Neural progenitor cell (in vitro differentiated cells): Measurements from ENCODE around the gene PSTPIP1. TPM values are rescaled to one million over a fixed set of nuclear protein-coding genes. Genes with fewer than 3 reads are reported as not detected.

ENCODE experiments used
- DNase-seq: peaks from one replicate; pipeline ENCODE4 v3.0.0-alpha.2; 2016; ENCODE audit warnings: low spot score
- H2AFZ ChIP-seq: fragments of 200-600 bp; sonication (generic); replicated peaks from 2 replicates; pipeline ENCODE4 v1.6.1; 2016; ENCODE audit warnings: antibody characterized with exemption
- H3F3A ChIP-seq: fragments of 200-600 bp; sonication (generic); 2 replicates; pipeline ENCODE4 v1.6.1; 2016; ENCODE audit warnings: antibody characterized with exemption, low read depth
- H3K27ac ChIP-seq: fragments of 200-600 bp; sonication (generic); 2 replicates; pipeline ENCODE4 v1.5.1; 2016; ENCODE audit warnings: mild to moderate bottlenecking
- H3K27me3 ChIP-seq: fragments of 200-600 bp; sonication (generic); 2 replicates; pipeline ENCODE4 v1.6.1; 2016; ENCODE audit warnings: mild to moderate bottlenecking, moderate library complexity
- H3K36me3 ChIP-seq: fragments of 200-600 bp; sonication (generic); 2 replicates; pipeline ENCODE4 v1.5.1; 2016
- H3K4me1 ChIP-seq: fragments of 200-600 bp; sonication (generic); 2 replicates; pipeline ENCODE4 v1.6.1; 2016; ENCODE audit warnings: mixed run types
- H3K4me2 ChIP-seq: fragments of 200-600 bp; sonication (generic); 2 replicates; pipeline ENCODE4 v1.6.1; 2016
- H3K4me3 ChIP-seq: fragments of 200-600 bp; sonication (generic); 2 replicates; pipeline ENCODE4 v1.5.1; 2016
- H3K79me2 ChIP-seq: fragments of 200-600 bp; sonication (generic); 2 replicates; pipeline ENCODE4 v1.6.1; 2016; ENCODE audit warnings: low read depth
- H3K9ac ChIP-seq: fragments of 200-600 bp; sonication (generic); 2 replicates; pipeline ENCODE4 v1.6.1; 2016
- H3K9me3 ChIP-seq: fragments of 200-600 bp; sonication (generic); 2 replicates; pipeline ENCODE4 v1.5.1; 2016; ENCODE audit warnings: low read depth
- H4K20me1 ChIP-seq: fragments of 200-600 bp; sonication (generic); 2 replicates; pipeline ENCODE4 v1.6.1; 2016; ENCODE audit warnings: low read depth
- H3K27ac Mint-ChIP-seq: 3 replicates; pipeline ENCODE4 v1.8.0; 2021; ENCODE audit warnings: mixed read lengths
- H3K27me3 Mint-ChIP-seq: 2 replicates; pipeline ENCODE4 v1.8.0; 2022; ENCODE audit warnings: low read depth, mild to moderate bottlenecking, inconsistent platforms, moderate library complexity, mixed read lengths; ENCODE audit not compliant: insufficient read depth
- H3K36me3 Mint-ChIP-seq: 3 replicates; pipeline ENCODE4 v1.8.0; 2021; ENCODE audit warnings: mixed read lengths
- H3K4me1 Mint-ChIP-seq: 3 replicates; pipeline ENCODE4 v1.8.0; 2021; ENCODE audit warnings: mixed read lengths
- H3K4me3 Mint-ChIP-seq: 3 replicates; pipeline ENCODE4 v1.8.0; 2021; ENCODE audit warnings: mild to moderate bottlenecking, moderate library complexity, mixed read lengths
- H3K9me3 Mint-ChIP-seq: 3 replicates; pipeline ENCODE4 v1.8.0; 2020; ENCODE audit warnings: mixed read lengths
- EZH2 ChIP-seq: fragments of 200-600 bp; sonication (generic); IDR thresholded peaks from 2 replicates; pipeline ENCODE4 v1.6.1; 2017; ENCODE audit warnings: antibody characterized with exemption, mild to moderate bottlenecking, moderate library complexity
- EZH2phosphoT487 ChIP-seq: fragments of 200-600 bp; sonication (generic); IDR thresholded peaks from 2 replicates; pipeline ENCODE4 v1.6.1; 2017; ENCODE audit warnings: antibody characterized with exemption
- total RNA-seq: library from RNA; depleted of rRNA; stranded (reverse); fragments of >200 nt; gene quantifications from 2 replicates; pipeline ENCODE4 v1.2.3, GENCODE V29; 2015; ENCODE audit warnings: low replicate concordance
- TF ChIP-seq, protein P1 (sequence below): fragments of 200-600 bp; sonication (generic); IDR thresholded peaks from 2 replicates; pipeline ENCODE4 v1.5.1; 2017; ENCODE audit warnings: antibody characterized with exemption, mild to moderate bottlenecking

PSTPIP1 gene
- total RNA-seq, 1 donor from 2014 or later = 0.19 TPM

DNA sequence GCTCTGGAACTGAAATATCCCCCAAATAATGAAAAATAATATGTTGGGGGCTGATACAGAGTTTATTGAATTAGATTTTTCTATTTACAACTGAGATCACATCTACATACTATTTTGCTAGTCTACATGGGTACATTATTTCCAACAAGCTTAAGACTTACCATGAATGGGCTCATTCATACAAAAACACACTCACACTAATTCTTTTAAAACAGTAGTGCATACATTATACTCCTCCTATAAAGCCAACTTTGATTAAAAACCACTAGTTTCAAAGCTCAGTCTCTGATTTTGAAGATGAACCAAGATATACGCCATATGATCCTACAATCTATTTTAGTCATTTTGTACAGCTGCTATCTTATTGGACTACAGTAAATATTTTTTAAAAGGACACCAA lies 51.1 kb downstream of the PSTPIP1 start:
- Histone ChIP-seq H3K4me3 (no peak overlapping the region), H3K36me3 (peaks cover 11% of the 10 kb centered on the region), H4K20me1 (peaks cover 6% of the 10 kb centered on the region), H3K9me3 (no peaks in the 10 kb centered on the region), H3K4me2 (no peak overlapping the region), H3K27ac (no peak overlapping the region), H2AFZ (no peak overlapping the region), H3K27me3 (no peaks in the 10 kb centered on the region), H3K4me1 (no peaks in the 10 kb centered on the region), H3K79me2 (no peaks in the 10 kb centered on the region), H3F3A (peaks cover 5% of the 10 kb centered on the region), H3K9ac (no peak overlapping the region)
- Mint-ChIP-seq H3K9me3 (no peaks in the 10 kb centered on the region), H3K36me3 (peaks cover 42% of the 10 kb centered on the region), H3K4me3 (no peak overlapping the region), H3K27ac (no peak overlapping the region), H3K4me1 (no peaks in the 10 kb centered on the region), H3K27me3 (no peaks in the 10 kb centered on the region)
- TF ChIP-seq, protein P1, sequence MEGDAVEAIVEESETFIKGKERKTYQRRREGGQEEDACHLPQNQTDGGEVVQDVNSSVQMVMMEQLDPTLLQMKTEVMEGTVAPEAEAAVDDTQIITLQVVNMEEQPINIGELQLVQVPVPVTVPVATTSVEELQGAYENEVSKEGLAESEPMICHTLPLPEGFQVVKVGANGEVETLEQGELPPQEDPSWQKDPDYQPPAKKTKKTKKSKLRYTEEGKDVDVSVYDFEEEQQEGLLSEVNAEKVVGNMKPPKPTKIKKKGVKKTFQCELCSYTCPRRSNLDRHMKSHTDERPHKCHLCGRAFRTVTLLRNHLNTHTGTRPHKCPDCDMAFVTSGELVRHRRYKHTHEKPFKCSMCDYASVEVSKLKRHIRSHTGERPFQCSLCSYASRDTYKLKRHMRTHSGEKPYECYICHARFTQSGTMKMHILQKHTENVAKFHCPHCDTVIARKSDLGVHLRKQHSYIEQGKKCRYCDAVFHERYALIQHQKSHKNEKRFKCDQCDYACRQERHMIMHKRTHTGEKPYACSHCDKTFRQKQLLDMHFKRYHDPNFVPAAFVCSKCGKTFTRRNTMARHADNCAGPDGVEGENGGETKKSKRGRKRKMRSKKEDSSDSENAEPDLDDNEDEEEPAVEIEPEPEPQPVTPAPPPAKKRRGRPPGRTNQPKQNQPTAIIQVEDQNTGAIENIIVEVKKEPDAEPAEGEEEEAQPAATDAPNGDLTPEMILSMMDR = no peak
- TF ChIP-seq EZH2 = no peak
- TF ChIP-seq EZH2phosphoT487 = no peak
- no peak for DNase-seq

DNA sequence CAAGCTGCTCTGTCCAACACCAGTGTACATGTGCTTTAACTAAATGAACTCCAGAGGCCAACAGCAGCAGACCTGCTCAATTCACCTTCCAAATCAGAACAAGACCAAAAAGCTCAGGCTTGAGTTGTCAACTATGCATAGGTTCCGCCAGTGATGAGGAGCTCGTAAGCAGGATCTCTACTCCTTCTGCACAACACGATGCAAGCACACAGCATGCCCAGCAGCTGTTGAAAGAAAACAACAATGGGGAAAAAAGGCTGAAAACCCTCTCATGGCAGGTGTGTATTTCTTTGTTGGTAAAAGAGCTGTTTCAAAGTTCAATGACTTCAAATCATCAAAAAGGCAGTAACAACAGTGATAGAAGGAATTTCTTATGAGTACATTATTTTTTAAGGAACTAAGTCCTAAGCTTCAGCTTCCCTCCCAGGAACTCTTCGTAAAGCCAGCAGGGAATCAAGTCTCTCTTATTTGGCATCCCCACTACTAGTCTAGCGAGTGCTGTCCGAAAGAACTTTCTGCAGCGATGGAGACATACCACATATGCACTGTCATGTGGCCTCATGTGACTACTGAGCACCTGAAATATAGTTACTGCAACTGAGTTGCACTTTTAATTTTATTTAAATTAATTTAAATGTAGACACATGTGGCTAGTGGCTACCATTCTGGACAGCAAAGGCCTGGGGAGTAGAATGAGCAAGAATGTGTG lies 51.9 kb downstream of the PSTPIP1 start:
- peaks cover 9% of the 10 kb centered on the region for H4K20me1 ChIP-seq
- H3K9ac ChIP-seq = no peak overlapping the region
- H3F3A ChIP-seq = no peaks in the 10 kb centered on the region
- Mint-ChIP-seq H3K27me3 (no peaks in the 10 kb centered on the region), H3K36me3 (peaks cover 41% of the 10 kb centered on the region), H3K4me1 (no peaks in the 10 kb centered on the region), H3K27ac (no peak overlapping the region), H3K9me3 (no peaks in the 10 kb centered on the region), H3K4me3 (no peak overlapping the region)
- H3K4me2 ChIP-seq = no peak overlapping the region
- peaks cover 13% of the 10 kb centered on the region for H3K36me3 ChIP-seq
- H3K4me1 ChIP-seq = no peaks in the 10 kb centered on the region
- H2AFZ ChIP-seq = no peak overlapping the region
- H3K27ac ChIP-seq = no peak overlapping the region
- H3K27me3 ChIP-seq = no peaks in the 10 kb centered on the region
- H3K79me2 ChIP-seq = no peaks in the 10 kb centered on the region
- DNase-seq = no peak
- TF ChIP-seq EZH2 (no peak), EZH2phosphoT487 (no peak)
- TF ChIP-seq, protein P1 = no peak
- no peaks in the 10 kb centered on the region for H3K9me3 ChIP-seq
- H3K4me3 ChIP-seq = no peak overlapping the region

DNA sequence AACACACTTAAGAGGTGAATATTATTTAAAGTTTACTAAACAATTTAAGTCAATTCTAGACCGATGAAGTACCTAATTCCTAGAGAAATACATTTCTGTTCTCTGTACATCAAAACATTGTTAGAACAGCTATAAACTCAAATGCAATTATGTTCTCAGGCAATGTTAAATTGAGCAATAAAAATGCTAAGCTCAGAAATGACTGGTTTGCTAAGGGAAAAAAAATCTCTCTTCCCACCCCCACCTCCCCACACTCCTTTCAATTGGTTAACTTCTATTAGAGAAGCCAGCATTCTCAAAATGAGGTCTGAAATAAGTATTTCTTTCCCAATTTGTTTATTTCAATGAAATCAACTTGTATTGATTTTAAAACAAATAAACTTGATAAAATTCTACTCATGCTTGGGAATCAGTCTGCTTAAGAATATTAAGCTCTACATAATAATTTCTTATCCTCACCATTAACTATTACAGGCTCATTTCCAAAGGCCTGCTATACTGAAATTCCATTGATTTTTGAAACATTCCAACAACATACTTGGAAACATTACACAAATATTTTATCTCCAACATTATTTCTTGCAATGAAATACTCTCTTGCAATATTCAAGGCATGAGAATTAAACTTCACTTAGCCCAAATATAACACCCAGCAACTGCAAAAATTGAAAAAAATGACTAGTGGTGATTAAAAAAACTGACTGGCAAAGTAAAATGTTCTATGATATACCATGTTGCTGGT lies 53.4 kb downstream of the PSTPIP1 start:
- H3K9me3 Mint-ChIP-seq = no peaks in the 10 kb centered on the region
- Histone ChIP-seq H3K4me1 (no peaks in the 10 kb centered on the region), H3K4me2 (no peak overlapping the region), H2AFZ (no peak overlapping the region), H3K36me3 (peaks cover 13% of the 10 kb centered on the region), H4K20me1 (peaks cover 16% of the 10 kb centered on the region), H3K4me3 (no peak overlapping the region), H3F3A (no peaks in the 10 kb centered on the region), H3K27ac (no peak overlapping the region), H3K27me3 (no peaks in the 10 kb centered on the region), H3K79me2 (no peaks in the 10 kb centered on the region), H3K9ac (no peak overlapping the region), H3K9me3 (no peaks in the 10 kb centered on the region)
- H3K4me3 Mint-ChIP-seq = no peak overlapping the region
- H3K36me3 Mint-ChIP-seq = peaks cover 40% of the 10 kb centered on the region
- DNase-seq = no peak
- H3K27ac Mint-ChIP-seq = no peak overlapping the region
- no peaks in the 10 kb centered on the region for H3K4me1 Mint-ChIP-seq
- H3K27me3 Mint-ChIP-seq = no peaks in the 10 kb centered on the region
- TF ChIP-seq, protein P1 = no peak
- TF ChIP-seq EZH2phosphoT487 (no peak), EZH2 (no peak)
